NCI-H345 (cell line): Measurements from ENCODE around the gene PTPRN2.

Experiments used
- DNase-seq: peaks from one replicate; lab custom pipeline; 2025; lab: John Stamatoyannopoulos, UW

The PTPRN2 gene

DNA sequence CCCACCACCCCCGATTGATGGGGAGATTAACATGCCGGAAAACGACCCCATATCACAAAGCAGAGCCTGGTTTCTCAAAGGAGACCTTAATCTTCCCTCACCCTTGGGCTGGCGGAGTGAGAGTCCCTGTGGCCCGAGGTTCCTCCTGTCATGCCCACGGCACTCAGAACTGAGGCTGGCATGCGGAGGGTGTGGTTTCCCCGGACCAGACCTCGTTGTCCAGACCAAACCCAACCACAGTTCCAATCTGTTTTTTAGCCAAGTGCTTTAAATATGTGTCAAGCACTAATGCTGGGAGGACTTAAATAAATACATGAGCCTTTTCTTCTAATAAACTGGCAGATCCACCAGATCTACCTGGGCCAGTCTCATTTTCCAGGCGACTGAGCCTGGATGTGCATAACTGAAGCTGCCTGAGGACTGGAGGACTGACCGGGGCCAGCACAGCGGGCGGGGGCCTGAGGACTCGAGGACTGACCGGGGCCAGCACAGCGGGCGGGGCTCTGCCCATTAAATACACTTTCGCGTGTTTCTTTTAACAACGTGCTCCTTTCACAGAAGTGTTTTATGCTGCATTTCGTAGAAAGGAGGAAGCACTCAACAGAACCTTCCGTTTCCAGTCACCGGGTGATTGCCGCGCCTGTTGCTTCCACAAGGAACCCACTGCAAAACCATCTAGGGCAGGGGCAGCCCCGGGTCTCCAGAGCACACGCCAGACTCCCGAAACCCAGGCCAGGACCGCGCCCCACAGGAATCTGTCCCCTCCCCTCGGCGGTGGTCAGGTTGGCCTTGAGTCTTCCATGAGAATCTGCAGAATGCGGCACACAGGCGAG lies 334.6 kb downstream of the PTPRN2 start:
- DNase-seq = no peak

DNA sequence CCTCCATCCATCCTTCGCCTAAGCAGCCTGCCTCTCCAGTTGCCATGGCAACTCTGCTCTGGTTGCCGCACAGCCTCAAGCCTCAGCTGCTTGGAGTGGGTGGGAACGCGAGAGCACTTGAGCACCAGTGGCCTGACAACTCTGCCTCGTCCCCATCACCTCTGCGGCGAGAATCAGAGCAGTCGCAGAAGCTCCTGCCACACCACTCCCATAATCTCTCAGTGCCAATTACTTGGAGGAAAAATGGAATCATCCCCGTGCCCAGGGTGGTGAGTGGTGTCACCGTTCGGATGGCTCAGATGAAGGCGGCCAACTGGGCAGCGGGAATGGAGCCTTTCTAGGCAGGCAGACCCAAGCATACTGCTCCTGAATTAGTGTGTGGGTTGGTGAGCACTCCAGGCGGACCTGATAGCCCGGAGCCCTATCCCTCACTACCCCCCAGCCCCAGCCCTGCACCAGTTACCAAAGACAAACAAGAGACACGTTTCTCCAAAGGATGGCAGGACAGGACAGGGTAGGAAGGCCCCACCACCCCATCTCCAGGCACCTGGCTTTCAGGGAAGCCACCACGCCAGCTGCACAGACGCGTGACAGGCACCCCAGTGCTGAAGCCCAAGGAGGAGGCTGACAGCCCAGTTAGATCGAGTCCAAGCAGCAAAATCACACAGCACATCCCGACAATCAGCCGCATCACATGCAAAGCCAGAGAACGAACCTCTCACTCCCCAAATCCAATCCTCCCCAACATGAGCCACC lies 335.4 kb downstream of the PTPRN2 start:
- no peak for DNase-seq

DNA sequence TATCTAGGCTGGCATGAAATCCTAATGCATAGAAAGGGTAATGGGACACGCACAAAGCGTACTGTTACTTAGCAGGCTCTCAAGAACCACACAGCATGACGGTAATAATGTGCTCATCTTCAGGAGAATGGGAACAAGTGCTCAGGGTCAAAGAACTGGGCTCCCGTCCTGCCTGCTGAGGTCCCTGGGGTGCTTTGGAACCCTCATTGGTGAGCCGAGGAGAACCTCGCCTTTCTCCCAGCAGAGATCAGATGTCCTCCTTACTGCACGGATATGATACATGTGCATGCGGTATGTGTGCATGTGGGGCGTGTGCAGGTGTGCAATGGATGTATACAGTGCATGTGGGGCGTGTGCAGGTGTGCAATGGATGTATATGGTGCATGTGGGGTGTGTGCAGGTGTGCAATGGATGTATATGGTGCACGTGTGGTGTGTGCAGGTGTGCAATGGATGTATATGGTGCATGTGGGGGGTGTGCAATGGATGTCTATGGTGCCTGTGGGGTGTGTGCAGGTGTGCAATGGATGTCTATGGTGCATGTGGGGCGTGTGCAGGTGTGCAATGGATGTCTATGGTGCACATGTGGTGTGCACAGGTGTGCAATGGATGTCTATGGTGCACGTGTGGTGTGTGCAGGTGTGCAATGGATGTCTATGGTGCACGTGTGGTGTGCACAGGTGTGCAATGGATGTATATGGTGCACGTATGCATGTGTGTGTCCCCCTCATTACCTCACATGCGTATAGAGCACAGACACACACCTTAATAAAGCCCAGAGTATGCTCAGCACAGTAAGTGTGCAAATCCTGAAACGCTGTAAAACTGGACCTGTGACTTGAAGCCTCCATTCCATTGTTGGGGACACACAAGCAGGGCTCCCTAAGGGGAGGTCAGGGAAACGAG lies 336.3 kb downstream of the PTPRN2 start:
- peak; percentile 16 for DNase-seq

DNA sequence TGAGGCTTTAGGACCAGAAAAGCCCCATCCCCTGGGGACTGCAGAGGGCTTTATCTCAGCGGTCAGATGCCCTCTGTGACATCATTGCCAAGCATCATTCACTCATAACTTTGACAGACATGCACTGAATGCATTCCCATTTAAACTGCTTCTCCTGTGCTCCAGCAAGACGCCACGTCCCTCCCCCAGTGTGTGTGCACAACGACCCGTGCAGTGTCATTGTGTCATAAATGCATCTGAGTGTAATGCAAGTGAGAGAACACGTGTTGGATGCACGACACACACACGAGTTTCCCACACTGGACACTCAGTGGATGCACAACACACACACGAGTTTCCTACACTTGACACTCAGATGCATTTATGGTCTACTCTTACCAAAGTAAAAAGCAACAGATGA lies 337.9 kb downstream of the PTPRN2 start:
- DNase-seq = no peak

DNA sequence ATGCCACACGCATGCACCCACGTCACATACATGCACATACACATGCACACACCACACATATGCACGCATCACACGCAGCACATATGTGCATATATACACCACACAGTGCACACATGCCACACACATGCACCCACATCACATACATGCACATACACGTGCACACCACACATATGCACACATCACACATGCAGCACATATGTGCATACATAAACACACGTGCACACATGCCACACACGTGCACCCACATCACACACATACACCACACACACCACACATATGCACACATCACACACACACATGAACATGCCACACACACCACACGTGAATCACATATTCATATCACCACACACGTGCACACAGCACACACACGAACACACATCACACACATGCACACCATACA lies 338.8 kb downstream of the PTPRN2 start:
- no peak for DNase-seq

DNA sequence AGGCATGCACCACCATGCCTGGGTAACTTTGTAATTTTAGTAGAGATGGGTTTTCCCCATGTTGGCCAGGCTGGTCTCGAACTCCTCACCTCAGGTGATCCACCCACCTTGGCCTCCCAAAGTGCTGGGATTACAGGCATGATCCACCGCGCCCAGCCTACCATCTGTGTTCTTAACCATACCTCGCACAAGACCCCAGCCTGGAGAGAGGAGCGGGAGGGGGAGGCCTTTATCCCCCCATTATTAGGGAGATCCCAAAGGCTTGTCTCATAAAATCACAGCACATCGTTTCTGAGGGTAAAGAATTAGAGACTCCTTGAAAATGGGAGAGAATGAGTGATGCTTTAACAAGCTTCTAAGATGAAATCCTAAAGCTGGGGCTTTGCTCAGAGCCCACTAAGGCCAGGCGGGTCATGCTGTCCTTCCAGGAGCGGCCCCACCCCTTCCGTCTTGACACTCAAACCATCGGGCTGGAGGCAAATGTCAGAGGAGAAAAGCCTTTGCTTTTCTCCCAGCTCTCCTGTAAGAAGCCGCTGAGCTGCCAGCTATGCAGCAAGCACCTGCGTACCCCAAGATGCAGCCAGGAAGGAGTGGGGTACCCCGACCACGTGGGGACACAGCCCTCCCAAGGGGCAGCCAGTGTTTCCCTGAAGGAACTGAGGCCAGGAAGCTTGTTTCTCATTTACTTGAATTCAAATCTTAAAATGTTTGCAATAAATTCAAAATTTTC lies 339.7 kb downstream of the PTPRN2 start:
- DNase-seq = no peak

DNA sequence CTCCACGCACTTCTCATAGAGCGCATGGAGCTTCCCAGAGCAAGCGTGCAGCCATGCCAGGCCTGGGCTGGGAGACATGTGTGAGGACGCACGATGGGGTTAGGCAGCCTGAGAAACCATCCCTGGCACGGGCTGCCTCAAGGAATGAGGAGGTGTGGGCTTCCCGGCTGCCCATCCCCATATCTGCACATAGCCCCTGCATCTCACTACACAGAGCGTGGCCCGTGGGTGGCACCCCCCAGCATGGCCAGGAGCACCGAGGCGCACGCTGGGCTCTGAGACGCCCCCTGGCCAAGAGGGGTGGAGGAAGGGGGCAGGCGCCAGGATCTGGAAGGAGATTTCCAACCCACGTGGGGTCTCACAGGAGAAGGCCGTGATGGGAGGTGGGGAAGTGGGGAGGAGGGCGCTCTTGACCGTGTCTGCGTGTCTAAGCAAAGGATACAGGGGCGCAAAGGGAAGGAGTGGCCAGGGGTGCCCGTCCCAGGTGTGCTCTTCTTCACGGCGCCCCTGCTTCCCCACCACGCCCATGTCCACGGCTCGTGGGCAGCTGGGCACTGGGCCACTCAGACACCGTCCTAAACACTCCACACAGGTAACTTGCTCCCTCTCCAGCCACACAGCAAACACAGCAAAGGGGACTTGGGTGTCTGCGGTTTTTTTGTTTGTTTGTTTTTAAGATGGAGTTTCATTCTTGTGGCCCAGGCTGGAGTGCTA lies 340.5 kb downstream of the PTPRN2 start:
- no peak for DNase-seq

DNA sequence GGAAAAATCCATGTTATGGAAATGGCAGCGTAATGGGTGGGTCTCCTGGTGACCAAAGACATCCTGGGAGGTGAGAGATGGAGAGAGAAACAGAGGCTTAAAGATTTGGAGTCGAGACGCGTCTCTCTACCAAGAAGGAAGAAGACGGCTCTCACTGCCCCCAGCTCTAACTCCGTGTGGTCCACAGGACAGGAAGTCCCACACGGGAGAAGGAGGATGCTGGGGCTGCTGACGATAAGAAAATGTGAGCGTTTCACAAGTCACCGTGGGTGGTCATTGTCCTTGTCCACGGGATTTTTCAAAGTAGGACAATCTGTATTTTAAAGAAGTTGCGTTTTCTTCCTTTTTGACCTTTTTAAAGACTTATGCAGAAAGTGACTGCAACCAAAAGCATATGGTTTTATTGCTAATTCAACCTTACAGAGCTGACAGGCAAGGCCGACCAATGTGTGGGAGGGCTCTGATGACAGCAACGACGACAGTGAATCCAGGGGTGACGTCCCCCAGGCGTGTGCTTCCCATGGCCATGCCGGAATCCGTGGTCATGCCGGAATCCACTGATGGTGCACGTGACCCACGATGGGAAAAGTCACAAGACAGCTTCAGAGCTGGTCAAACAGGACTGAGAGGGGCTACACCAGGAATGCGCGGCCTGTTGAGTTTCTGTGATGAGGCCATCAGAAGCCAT lies 341.2 kb downstream of the PTPRN2 start:
- no peak for DNase-seq

DNA sequence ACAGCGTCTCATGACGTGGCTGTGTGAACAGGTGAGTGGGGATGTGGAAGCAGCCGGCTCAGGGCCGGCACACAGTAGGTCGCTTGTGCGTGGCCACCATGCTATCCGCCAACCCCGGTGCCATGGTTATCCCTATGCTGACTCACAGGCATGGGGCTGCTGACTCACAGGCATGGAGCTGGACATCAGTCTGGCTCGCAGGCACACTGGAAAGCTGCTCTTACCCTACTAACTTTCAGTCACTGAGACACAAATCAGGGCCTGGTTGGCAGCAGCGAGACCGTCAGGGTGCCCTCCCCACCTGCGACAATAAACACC lies 341.9 kb downstream of the PTPRN2 start:
- DNase-seq = no peak

DNA sequence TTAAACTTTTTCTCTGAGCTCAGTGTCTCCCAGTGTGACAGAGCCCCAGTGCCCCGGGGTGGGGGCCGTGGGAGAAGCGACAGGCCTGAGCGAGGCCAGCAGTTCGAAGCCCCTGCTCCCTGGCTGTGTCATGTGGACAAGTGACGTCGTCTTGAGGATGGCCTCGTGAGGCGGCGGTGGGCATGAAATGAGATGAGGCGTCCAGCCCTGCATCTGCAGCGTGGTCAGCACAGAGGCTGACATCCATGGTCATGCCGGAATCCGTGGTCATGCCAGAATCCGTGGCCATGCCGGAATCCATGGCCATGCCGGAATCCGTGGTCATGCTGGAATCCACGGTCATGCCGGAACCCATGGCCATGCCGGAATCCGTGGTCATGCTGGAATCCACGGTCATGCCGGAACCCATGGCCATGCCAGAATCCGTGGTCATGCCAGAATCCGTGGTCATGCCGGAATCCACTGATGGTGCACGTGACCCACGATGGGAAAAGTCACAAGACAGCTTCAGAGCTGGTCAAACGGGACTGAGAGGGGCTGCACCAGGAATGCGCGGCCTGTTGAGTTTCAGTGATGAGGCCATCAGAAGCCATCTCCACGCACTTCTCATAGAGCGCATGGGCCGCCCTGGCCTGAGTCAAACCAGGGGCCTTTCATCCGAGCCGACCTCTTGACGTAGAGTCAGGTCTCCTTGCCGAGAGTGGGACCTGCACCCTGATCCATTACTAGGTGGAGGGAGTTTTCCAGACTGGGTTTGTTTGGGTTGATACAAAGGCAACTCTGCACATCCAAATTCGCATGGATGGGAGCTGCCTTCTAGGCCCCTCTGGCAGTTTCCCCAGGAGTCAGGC lies 342.5 kb downstream of the PTPRN2 start:
- no peak for DNase-seq

DNA sequence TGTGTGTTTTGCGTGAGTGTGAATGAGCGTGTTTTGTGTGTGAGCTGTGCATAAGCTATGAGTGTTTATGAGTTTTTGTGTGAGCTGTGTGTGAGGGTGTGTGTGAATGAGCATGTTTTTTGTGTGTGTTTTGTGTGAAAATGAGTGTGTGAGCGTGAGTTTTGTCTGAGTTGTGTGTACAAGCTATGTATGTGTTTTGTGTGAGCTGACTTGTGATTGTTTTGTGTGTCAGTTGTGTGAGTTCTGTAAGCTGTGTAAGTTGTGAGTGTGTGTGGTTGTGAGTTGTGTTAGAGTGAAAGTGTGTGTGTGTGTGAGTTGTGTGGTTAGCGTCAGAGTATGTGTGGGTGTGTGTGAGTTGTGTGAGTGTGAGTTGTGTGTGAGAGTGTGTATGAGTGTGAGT lies 343.2 kb downstream of the PTPRN2 start:
- no peak for DNase-seq

DNA sequence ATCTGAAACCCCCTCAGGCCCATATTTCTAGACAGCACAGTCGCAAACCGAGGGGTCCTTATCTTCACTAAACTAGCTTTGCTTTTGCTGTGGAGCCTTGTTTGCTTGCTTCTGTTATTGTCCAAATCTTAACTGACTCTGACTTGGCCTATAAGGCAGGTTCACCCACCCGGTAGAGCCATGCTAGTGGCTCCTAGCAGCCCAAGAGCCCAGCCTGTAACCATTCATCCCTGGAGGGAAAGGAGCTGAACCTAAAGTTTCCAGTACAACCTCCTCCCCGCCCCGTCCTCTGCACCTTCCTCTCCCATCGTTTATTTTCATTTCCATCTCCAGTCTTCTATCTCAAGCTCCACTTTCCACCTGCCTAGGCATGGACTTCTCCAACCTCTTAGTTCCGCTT lies 345.7 kb downstream of the PTPRN2 start:
- DNase-seq = no peak

DNA sequence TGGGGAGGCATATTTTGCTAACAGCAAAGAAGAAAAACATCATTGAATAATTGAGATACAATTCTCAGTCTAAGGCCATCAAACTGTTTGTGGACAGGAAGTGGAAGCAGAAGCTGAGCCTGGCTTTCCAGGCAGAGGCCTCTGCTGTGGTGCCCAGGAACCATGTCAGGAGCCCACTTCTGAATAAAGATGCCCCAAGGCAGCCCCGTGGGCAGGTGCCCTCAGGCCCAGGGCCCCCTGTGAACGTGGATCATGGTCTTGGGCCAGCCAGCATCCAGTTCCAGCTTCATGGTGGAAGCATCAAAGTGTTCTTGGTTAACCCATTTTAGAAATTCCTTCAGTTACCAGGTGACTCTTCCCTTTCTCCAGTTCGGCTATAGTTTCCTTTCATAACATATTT lies 346.8 kb downstream of the PTPRN2 start:
- no peak for DNase-seq

DNA sequence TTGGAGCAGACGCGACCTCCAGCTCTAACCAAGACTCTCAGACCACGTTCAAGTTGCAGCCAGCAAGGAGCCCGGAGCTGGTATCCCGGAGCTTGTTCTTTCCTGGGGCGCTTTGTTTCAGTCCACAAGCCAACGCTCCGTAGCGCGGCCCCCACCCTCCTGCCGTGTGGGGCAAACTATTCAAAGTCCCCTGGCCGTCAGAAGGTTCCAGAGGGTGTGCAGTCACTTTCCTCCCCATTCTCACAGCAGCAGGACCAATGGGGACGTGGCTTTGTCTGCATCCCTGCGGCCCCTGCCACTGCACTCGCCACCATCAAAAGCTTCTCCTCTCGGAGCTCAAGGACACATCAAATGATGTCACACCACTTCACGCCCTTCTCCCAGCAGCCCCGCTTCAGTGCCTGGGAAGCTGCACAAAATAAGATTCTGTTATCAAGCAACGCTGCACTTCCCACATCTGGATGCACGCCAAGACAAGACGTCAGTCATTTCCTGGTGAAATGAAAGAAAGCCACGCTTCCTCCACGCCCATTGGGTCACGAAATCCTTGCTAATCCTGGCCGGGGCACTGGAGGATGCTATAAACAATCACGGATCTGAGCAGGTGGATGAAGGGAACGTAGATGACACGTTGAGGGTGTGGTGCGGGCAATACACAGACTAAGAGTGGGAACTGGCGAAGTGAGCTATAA lies 348.2 kb downstream of the PTPRN2 start:
- DNase-seq = peak; percentile 94

DNA sequence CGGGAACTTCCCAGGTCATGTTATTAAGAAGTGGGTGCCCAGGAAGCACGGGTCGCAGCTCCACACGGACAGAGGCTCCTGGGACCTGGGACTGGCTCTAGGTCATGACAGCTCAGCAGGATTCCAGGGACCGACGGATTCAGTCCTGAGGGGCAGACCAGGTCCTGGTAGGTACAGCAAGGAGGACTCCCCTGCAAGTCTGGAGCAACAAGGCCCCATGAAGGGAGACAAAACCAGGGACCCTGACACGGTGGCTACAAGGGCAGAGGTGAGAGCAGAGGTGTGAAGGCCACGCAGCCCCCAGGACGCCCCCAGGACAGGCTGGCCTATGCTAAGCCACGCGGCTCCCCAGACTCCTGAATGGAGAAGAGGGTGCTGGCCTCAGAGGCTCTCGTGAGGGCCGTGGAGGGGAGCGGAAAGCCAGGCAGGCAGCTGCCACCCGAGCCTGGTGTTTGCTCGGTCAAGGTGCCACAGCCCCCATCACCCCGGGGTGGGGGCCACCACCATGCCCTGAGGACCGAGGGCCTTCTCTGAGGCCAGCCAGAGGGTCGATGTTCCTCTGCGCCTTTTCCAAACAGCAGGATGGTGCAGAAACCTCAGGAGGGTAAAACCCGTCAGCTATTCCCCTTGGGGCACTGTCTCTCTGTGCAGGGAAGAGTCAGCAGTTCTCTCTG lies 348.9 kb downstream of the PTPRN2 start:
- no peak for DNase-seq

DNA sequence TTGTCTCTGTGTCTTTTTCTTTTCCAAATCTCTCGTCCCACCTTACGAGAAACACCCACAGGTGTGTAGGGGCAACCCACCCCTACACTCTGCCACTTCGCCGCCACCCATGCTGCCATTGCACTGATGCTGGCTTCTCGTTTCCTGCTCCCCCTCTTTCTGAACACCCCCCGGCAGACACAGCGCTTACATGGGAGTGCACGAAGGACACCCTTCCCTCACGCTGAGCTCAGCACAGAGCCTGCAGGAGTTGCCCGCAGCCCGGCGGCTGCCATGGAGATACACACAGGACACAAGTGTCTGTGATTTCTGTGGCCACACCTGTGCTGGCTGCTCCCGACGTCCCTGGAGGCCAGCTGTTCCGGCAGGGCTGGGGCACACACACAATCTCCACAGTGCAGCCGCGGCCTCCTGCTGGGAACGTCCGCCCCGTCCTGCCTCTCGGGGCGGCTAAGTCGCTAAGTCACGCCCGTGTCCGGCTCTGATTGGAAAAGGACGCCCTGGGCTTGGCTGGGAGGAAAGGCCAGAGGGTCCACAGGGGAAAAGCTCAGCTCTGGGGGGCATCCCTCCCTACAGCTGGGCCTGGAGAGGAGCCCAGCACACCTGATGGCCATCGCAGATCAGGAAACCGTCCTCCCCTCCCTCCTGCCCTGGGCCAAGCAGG lies 349.8 kb downstream of the PTPRN2 start:
- DNase-seq = peak; percentile 17

DNA sequence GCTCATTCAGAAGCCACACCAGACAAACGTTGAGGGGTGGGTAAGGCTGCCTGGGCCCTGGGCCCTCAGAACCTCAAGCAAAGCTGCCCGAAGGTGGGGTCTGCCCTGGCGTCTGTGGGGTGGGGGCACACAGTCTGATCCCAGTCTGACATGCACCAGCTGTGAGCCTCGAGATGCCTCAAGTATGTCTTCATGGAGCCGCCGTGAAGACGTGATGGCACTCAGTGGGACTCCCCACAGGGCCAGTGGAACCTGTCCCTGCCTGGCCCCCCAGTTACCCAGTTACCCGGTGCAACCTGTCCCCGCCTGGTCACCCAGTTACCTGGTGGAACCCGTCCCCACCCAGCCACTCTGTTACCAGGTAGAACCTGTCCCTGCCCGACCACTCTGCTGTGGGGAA lies 351.2 kb downstream of the PTPRN2 start:
- no peak for DNase-seq

DNA sequence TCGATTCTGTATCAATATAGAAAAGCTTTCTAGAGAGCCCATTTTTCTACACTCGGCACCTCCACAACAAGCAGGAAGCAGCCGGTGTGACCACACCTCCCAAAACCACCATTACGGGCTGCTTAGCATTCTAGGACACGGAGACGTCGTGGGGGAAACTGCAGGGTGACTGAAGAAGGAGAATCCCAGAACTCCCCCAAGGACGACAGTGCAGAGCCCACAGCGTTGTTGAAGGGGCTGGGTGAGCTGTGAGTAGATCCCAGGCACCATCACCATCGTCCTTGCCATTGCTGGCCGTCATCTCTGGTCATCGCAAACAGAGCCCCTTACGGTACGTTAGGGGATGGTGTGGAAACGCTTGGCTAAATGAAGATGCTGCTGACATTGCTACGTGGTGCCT lies 351.8 kb downstream of the PTPRN2 start:
- DNase-seq = no peak
